T-helper 2 cell treated with Interferon-gamma antibody and Interleukin-4, amounts not matched to agents 5 μg/mL and 100 μg/mL, for 36 hours (primary cell): ENCODE measurements around the gene GGCT.
"Not testable (repeated sequence)": the region's sequence is repeated elsewhere in the genome, so short reads cannot be mapped to it uniquely, and the experiment has no call there.

Experiments
- DNase-seq: peaks from one replicate; pipeline ENCODE4 v3.0.0; 2021; ENCODE audit warnings: low spot score
- H3K27ac Mint-ChIP-seq: one replicate; pipeline ENCODE4 v1.8.0; 2021; ENCODE audit warnings: mild to moderate bottlenecking, mixed read lengths
- H3K27me3 Mint-ChIP-seq: one replicate; pipeline ENCODE4 v1.8.0; 2021; ENCODE audit warnings: low read depth, mixed read lengths
- H3K36me3 Mint-ChIP-seq: one replicate; pipeline ENCODE4 v1.8.0; 2021; ENCODE audit warnings: low read depth, mixed read lengths
- H3K4me1 Mint-ChIP-seq: one replicate; pipeline ENCODE4 v1.8.0; 2021; ENCODE audit warnings: low read depth, mixed read lengths
- H3K4me3 Mint-ChIP-seq: one replicate; pipeline ENCODE4 v1.8.0; 2022; ENCODE audit warnings: mild to moderate bottlenecking, moderate library complexity, mixed read lengths
- H3K9me3 Mint-ChIP-seq: one replicate; pipeline ENCODE4 v1.8.0; 2021; ENCODE audit warnings: mixed read lengths

The GGCT gene

GRCh38 chr7:30504301-30505173, at the start of gene GGCT:
TSS of gene GGCT (minus strand) at chr7:30504829. CDS start at chr7:30504709, 120 bp downstream.
- DNase-seq = peak; percentile 98
- Mint-ChIP-seq H3K4me3 (peak within 1 kb of the TSS; percentile 92), H3K4me1 (peaks cover 45% of the 10 kb centered on the region), H3K9me3 (peaks cover 5% of the 10 kb centered on the region), H3K36me3 (peaks cover 24% of the 10 kb centered on the region), H3K27me3 (no peaks in the 10 kb centered on the region), H3K27ac (peak within 1 kb of the TSS; percentile 93)

GRCh38 chr7:30553546-30553945, 48.9 kb upstream of the GGCT start:
- H3K27ac Mint-ChIP-seq = no peak overlapping the region
- no peak overlapping the region for H3K4me3 Mint-ChIP-seq
- H3K9me3 Mint-ChIP-seq = no peaks in the 10 kb centered on the region
- DNase-seq = no peak
- peaks cover 3% of the 10 kb centered on the region for H3K36me3 Mint-ChIP-seq
- H3K4me1 Mint-ChIP-seq = peaks cover 2% of the 10 kb centered on the region
- no peaks in the 10 kb centered on the region for H3K27me3 Mint-ChIP-seq

- H3K27ac Mint-ChIP-seq = no peak overlapping the region
- no peak overlapping the region for H3K4me3 Mint-ChIP-seq
- no peak for DNase-seq
- H3K36me3 Mint-ChIP-seq = peaks cover 3% of the 10 kb centered on the region
- no peaks in the 10 kb centered on the region for H3K9me3 Mint-ChIP-seq
- no peaks in the 10 kb centered on the region for H3K27me3 Mint-ChIP-seq
- H3K4me1 Mint-ChIP-seq = peaks cover 2% of the 10 kb centered on the region
Observed at GRCh38 chr7:30553141-30553540, 48.5 kb upstream of the GGCT start.

GRCh38 chr7:30552330-30552729, 47.7 kb upstream of the GGCT start:
- Mint-ChIP-seq H3K4me3 (no peak overlapping the region), H3K27ac (no peak overlapping the region)

GRCh38 chr7:30549931-30550493, 45.4 kb upstream of the GGCT start:
- Mint-ChIP-seq H3K36me3 (peaks cover 5% of the 10 kb centered on the region), H3K27me3 (no peaks in the 10 kb centered on the region), H3K9me3 (no peaks in the 10 kb centered on the region), H3K27ac (no peak overlapping the region), H3K4me1 (peaks cover 2% of the 10 kb centered on the region), H3K4me3 (no peak overlapping the region)
- DNase-seq = no peak

More at GRCh38 chr7:30552330-30552729, 47.7 kb upstream of the GGCT start:
- peaks cover 3% of the 10 kb centered on the region for H3K36me3 Mint-ChIP-seq
- H3K9me3 Mint-ChIP-seq = no peaks in the 10 kb centered on the region
- H3K4me1 Mint-ChIP-seq = peaks cover 2% of the 10 kb centered on the region
- H3K27me3 Mint-ChIP-seq = no peaks in the 10 kb centered on the region
- DNase-seq = no peak

GRCh38 chr7:30548845-30549244, 44.2 kb upstream of the GGCT start:
- DNase-seq = no peak
- no peak overlapping the region for H3K4me3 Mint-ChIP-seq

GRCh38 chr7:30546596-30546995, 42.0 kb upstream of the GGCT start:
- Mint-ChIP-seq H3K27ac (no peak overlapping the region), H3K27me3 (no peaks in the 10 kb centered on the region), H3K4me3 (no peak overlapping the region), H3K9me3 (no peaks in the 10 kb centered on the region), H3K4me1 (peaks cover 5% of the 10 kb centered on the region), H3K36me3 (peaks cover 8% of the 10 kb centered on the region)
- no peak for DNase-seq

More at GRCh38 chr7:30548845-30549244, 44.2 kb upstream of the GGCT start:
- Mint-ChIP-seq H3K27me3 (no peaks in the 10 kb centered on the region), H3K9me3 (no peaks in the 10 kb centered on the region), H3K27ac (no peak overlapping the region), H3K4me1 (peaks cover 5% of the 10 kb centered on the region), H3K36me3 (peaks cover 5% of the 10 kb centered on the region)

GRCh38 chr7:30545791-30546555, 41.3 kb upstream of the GGCT start:
- H3K9me3 Mint-ChIP-seq = no peaks in the 10 kb centered on the region
- DNase-seq = no peak
- no peak overlapping the region for H3K27ac Mint-ChIP-seq
- H3K27me3 Mint-ChIP-seq = no peaks in the 10 kb centered on the region
- H3K4me1 Mint-ChIP-seq = peaks cover 5% of the 10 kb centered on the region
- H3K36me3 Mint-ChIP-seq = peaks cover 8% of the 10 kb centered on the region
- H3K4me3 Mint-ChIP-seq = no peak overlapping the region

GRCh38 chr7:30543813-30544525, 39.3 kb upstream of the GGCT start:
- Mint-ChIP-seq H3K9me3 (no peaks in the 10 kb centered on the region), H3K4me3 (no peak overlapping the region), H3K36me3 (peaks cover 9% of the 10 kb centered on the region), H3K27me3 (no peaks in the 10 kb centered on the region), H3K27ac (no peak overlapping the region), H3K4me1 (peaks cover 5% of the 10 kb centered on the region)
- DNase-seq = no peak

- not testable (repeated sequence) for H3K36me3 Mint-ChIP-seq, H3K27ac Mint-ChIP-seq, DNase-seq, H3K9me3 Mint-ChIP-seq, H3K4me3 Mint-ChIP-seq, H3K4me1 Mint-ChIP-seq, H3K27me3 Mint-ChIP-seq
Observed at GRCh38 chr7:30543115-30543514, 38.5 kb upstream of the GGCT start.

- Mint-ChIP-seq H3K36me3 (peaks cover 3% of the 10 kb centered on the region), H3K9me3 (no peaks in the 10 kb centered on the region), H3K4me3 (no peak overlapping the region), H3K27me3 (no peaks in the 10 kb centered on the region), H3K27ac (no peak overlapping the region), H3K4me1 (no peaks in the 10 kb centered on the region)
- DNase-seq = no peak
Observed at GRCh38 chr7:30533886-30534285, 29.3 kb upstream of the GGCT start.

GRCh38 chr7:30531286-30531685, 26.7 kb upstream of the GGCT start:
- Mint-ChIP-seq H3K27ac (no peak overlapping the region), H3K4me1 (no peaks in the 10 kb centered on the region), H3K36me3 (no peaks in the 10 kb centered on the region), H3K27me3 (no peaks in the 10 kb centered on the region), H3K9me3 (no peaks in the 10 kb centered on the region), H3K4me3 (no peak overlapping the region)
- DNase-seq = no peak

- H3K36me3 Mint-ChIP-seq = no peaks in the 10 kb centered on the region
- H3K4me3 Mint-ChIP-seq = no peak overlapping the region
- no peaks in the 10 kb centered on the region for H3K9me3 Mint-ChIP-seq
- DNase-seq = no peak
- no peaks in the 10 kb centered on the region for H3K4me1 Mint-ChIP-seq
- H3K27ac Mint-ChIP-seq = no peak overlapping the region
- H3K27me3 Mint-ChIP-seq = no peaks in the 10 kb centered on the region
Observed at GRCh38 chr7:30530373-30530772, 25.7 kb upstream of the GGCT start.
